Suprapubic skin (tissue), 4 donors: ENCODE data around the gene SLC48A1. TPM values are rescaled to one million over a fixed set of nuclear protein-coding genes. Genes with fewer than 3 reads are reported as not detected.
A peak's percentile ranks its signal among the peaks of the same experiment; 100 is the strongest.

Source experiments
- DNase-seq, 2 donors: peaks; one replicate each; pipeline ENCODE4 v3.0.0-alpha.2; 2019; ENCODE audit warnings: low spot score in 2 of 2
- H3K27ac ChIP-seq: fragments of 200-600 bp; sonication (generic); one replicate; pipeline ENCODE4 v1.5.1; 2019
- H3K27me3 ChIP-seq: fragments of 200-600 bp; sonication (generic); one replicate; pipeline ENCODE4 v1.5.1; 2019
- H3K36me3 ChIP-seq: fragments of 200-600 bp; sonication (generic); one replicate; pipeline ENCODE4 v1.5.1; 2019
- H3K4me1 ChIP-seq: fragments of 200-600 bp; sonication (generic); one replicate; pipeline ENCODE4 v1.5.1; 2019
- H3K4me3 ChIP-seq: fragments of 200-600 bp; sonication (generic); one replicate; pipeline ENCODE4 v1.5.1; 2019; ENCODE audit warnings: mild to moderate bottlenecking
- H3K9me3 ChIP-seq: fragments of 200-600 bp; sonication (generic); one replicate; pipeline ENCODE4 v1.5.1; 2019
- EP300 ChIP-seq: sonication (generic); formaldehyde crosslinking; IDR thresholded peaks from one replicate; pipeline ENCODE4 v1.6.1; 2017; ENCODE audit warnings: antibody characterized with exemption
- POLR2A ChIP-seq, 2 donors: fragments of 450-650 bp; IDR thresholded peaks; one replicate each; pipeline ENCODE4 v1.6.1; 2017; ENCODE audit warnings: antibody characterized with exemption in 2 of 2, mild to moderate bottlenecking in 2 of 2, moderate library complexity in 2 of 2
- POLR2AphosphoS5 ChIP-seq, 3 donors: sonication (generic); formaldehyde crosslinking; IDR thresholded peaks; one replicate each; pipeline ENCODE4 v1.6.1; 2017; ENCODE audit warnings: antibody characterized with exemption in 3 of 3
- WGBS: methylation state at CpG from one replicate; pipeline ENCODE4 v1.1.5; 2018; 5-methylcytosine and 5-hydroxymethylcytosine counted together
- total RNA-seq, 4 donors: library from RNA; depleted of rRNA; stranded (reverse); fragments of >200 nt; gene quantifications; one replicate each; pipeline ENCODE4 v1.1.0, GENCODE V29; 2016
- TF ChIP-seq, protein P1 (sequence below), 2 donors: fragments of 200-600 bp in 1 of 2; fragments of 450-650 bp in 1 of 2; sonication (generic) in 1 of 2; IDR thresholded peaks; one replicate each; pipeline ENCODE4 v1.5.1; 2016 to 2019; ENCODE audit warnings: antibody characterized with exemption in 2 of 2, mild to moderate bottlenecking in 1 of 2, moderate library complexity in 1 of 2

Gene SLC48A1
- total RNA-seq, 4 donors from 2014 or later, result 38.2 to 53.6 (median 44.7) TPM

DNA sequence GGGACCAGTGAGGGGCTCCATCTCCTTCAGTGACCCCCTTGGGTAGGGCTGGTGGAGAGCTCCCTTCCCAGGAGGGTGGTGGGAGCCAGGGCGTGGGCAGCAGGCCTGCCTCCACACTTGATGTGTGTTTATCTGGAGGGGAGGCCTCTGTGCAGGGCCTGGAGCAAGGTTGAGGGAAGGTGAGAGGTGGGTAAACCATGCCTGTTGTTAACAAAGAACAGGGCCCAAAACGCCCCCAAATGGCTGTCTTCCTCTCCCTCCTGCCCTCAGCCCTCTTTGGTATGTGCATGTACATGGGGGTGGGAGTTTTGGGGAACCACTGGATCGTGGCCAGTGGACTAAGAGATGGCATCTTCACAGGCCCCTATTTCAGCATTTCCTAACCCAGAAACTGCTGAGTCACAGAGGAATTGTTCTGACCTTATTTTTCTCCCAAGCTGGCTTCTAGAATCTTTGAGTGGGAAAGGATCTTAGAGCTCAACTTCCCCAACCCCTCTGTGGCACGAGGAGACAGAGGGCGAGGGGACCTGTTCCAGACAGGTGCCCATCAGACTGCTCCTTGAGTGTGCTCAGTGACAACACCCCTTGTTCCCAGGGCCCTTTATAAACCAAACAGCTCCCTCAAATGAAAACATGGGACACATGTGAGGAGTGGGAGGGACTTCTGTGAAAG is 3.6 kb downstream of the SLC48A1 start:
- H3K9me3 ChIP-seq, result no peaks in the 10 kb centered on the region
- no peaks in the 10 kb centered on the region for H3K27me3 ChIP-seq
- H3K27ac ChIP-seq, result peak overlapping the region; percentile 67
- DNase-seq, result no peak
- TF ChIP-seq POLR2AphosphoS5 (IDR thresholded peaks at IDR 0.05) (no peak), EP300 (no peak), POLR2A (IDR thresholded peaks at IDR 0.05) (no peak)
- TF ChIP-seq, protein P1, sequence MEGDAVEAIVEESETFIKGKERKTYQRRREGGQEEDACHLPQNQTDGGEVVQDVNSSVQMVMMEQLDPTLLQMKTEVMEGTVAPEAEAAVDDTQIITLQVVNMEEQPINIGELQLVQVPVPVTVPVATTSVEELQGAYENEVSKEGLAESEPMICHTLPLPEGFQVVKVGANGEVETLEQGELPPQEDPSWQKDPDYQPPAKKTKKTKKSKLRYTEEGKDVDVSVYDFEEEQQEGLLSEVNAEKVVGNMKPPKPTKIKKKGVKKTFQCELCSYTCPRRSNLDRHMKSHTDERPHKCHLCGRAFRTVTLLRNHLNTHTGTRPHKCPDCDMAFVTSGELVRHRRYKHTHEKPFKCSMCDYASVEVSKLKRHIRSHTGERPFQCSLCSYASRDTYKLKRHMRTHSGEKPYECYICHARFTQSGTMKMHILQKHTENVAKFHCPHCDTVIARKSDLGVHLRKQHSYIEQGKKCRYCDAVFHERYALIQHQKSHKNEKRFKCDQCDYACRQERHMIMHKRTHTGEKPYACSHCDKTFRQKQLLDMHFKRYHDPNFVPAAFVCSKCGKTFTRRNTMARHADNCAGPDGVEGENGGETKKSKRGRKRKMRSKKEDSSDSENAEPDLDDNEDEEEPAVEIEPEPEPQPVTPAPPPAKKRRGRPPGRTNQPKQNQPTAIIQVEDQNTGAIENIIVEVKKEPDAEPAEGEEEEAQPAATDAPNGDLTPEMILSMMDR (IDR thresholded peaks at IDR 0.05), result no peak
- H3K4me1 ChIP-seq, result peaks cover 82% of the 10 kb centered on the region
- H3K36me3 ChIP-seq, result peaks cover 6% of the 10 kb centered on the region
- no peak overlapping the region for H3K4me3 ChIP-seq
- 73% methylated on average over 5 of the region's 5 CpGs for WGBS

DNA sequence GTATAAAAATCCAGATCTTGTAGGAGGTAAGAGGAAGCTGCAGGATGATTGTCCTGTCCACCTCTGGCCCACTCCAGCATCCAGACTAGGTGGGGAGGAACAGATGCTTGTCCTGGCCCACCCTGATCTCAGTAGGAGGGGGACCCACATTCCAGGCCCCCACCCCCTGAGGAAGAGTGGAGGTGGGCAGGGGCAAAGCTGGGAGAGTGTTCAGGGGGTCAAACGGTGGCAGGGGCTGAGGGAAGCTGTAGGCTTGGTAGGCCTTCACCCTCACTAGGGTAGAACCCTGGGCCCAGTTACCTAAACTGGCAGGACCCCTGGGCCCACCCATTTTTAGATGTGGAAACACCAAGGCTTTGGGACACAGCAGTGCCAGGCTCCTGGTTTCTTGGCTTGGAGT is 4.1 kb downstream of the SLC48A1 start:
- no peak for DNase-seq
- TF ChIP-seq POLR2A (IDR thresholded peaks at IDR 0.05) (no peak), EP300 (no peak), POLR2AphosphoS5 (IDR thresholded peaks at IDR 0.05) (no peak)
- TF ChIP-seq, protein P1 (IDR thresholded peaks at IDR 0.05), result no peak
- 100% methylated on average over 1 of the region's 1 CpG for WGBS

DNA sequence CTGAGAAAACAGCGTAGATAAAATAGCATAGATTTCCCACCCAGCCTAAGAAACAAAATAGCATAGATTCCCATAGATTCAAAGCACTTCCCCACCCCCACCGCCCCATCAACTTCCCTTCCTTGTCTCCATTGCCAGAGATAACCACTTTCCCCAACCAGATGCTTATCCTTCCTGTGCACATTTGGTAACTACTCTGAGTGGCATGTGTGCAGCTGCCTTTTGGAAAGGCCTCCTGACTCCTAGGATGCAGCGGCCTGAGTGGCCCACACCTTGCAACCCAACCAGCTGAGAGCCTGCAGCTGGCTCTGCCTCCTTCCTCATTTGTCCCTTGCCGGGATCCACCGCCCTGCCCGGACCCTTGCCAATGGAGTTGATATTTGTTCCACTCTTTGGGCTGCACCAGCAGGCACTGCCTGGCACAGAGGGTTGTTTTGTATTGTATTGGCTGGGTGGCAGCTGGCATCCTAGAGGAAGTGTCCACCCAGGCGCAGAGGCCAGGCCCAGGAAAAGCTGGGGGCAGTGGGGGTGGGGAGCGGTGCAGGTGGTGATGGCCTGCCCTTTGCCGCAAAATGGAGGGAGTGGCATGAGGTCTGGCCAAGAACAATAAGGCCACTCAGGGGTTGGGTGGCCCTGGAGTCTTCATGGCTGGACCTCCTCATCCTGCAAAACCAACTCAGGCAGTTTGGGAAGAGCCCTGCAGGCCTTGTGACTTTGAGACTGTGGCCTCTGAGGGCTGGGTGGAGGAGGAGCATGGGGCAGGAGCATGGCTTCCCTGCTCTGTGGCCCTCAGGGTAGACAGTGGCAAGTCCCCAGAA is 4.9 kb downstream of the SLC48A1 start:
- no peak for TF ChIP-seq EP300
- TF ChIP-seq POLR2AphosphoS5 (IDR thresholded peaks at IDR 0.05), result no peak
- TF ChIP-seq, protein P1 (IDR thresholded peaks at IDR 0.05), result no peak
- TF ChIP-seq POLR2A (IDR thresholded peaks at IDR 0.05), result no peak
- H3K4me1 ChIP-seq, result peaks cover 89% of the 10 kb centered on the region
- peak in 1 of 2 donors; percentile 82 for DNase-seq

More for the DNA sequence above, 4.1 kb downstream of the SLC48A1 start:
- Histone ChIP-seq H3K27ac (peak overlapping the region; percentile 67), H3K4me3 (no peak overlapping the region), H3K27me3 (no peaks in the 10 kb centered on the region), H3K4me1 (peaks cover 88% of the 10 kb centered on the region), H3K9me3 (no peaks in the 10 kb centered on the region), H3K36me3 (peaks cover 6% of the 10 kb centered on the region)

DNA sequence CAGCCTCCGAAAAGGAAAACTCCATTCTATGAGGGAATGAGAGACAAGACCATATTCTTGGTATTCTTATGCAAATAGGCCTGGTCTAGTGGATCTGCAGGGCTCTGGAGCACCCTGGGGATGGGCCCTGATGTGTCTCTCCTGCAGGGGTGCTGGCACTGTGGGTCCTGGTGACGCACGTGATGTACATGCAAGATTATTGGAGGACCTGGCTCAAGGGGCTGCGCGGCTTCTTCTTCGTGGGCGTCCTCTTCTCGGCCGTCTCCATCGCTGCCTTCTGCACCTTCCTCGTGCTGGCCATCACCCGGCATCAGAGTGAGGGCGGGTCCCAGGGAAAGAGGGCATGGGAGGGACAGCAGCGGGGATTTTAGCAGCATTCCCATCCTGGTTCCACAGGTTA is 5.8 kb downstream of the SLC48A1 start:
- H3K9me3 ChIP-seq, result no peaks in the 10 kb centered on the region
- no peak overlapping the region for H3K4me3 ChIP-seq
- peaks cover 94% of the 10 kb centered on the region for H3K4me1 ChIP-seq
- WGBS, result 57% methylated on average over 13 of the region's 14 CpGs
- TF ChIP-seq POLR2AphosphoS5 (IDR thresholded peaks at IDR 0.05), result no peak
- TF ChIP-seq EP300, result no peak
- TF ChIP-seq, protein P1 (IDR thresholded peaks at IDR 0.05), result no peak
- no peak for TF ChIP-seq POLR2A (IDR thresholded peaks at IDR 0.05)
- peaks cover 19% of the 10 kb centered on the region for H3K36me3 ChIP-seq
- H3K27ac ChIP-seq, result no peak overlapping the region
- no peaks in the 10 kb centered on the region for H3K27me3 ChIP-seq
- DNase-seq, result peak in 1 of 2 donors; percentile 79

More for the DNA sequence above, 4.9 kb downstream of the SLC48A1 start:
- Histone ChIP-seq H3K4me3 (no peak overlapping the region), H3K36me3 (peaks cover 9% of the 10 kb centered on the region), H3K27me3 (no peaks in the 10 kb centered on the region), H3K9me3 (no peaks in the 10 kb centered on the region), H3K27ac (peak overlapping the region; percentile 67)
- 48% methylated on average over 9 of the region's 9 CpGs for WGBS

DNA sequence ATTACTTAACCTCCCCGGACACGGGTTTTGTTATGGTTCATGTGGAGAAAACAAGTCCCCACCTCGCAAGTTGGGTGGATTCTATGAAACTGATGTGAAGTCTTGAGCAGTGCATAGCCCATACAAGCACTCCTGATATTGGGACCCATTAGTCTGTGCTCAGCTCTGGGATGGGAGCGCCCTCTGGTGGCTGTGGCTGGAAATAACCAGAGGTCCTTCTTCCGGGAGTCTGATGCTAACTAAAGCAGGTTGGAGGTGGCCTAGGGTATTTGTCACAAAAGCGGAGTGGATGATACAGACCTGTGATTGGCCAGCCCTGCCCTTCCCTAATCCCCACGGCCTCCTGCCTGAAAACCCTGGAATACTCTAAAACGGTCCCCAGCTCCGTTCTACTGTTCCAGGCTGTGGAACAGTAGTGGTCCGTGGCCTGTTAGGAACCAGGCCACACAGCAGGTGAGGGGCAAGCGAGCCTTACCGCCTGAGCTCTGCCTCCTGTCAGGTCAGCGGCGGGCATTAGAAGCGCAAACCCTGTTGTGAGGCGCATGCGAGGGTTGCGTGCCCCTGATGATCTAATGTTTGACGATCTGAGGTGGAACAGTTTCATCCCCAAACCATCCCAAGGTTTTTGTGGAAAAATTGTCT is 6.4 kb downstream of the SLC48A1 start:
- WGBS, result 30% methylated on average over 11 of the region's 19 CpGs
- Histone ChIP-seq H3K36me3 (peaks cover 24% of the 10 kb centered on the region), H3K9me3 (no peaks in the 10 kb centered on the region), H3K27ac (no peak overlapping the region), H3K4me3 (no peak overlapping the region), H3K4me1 (peaks cover 91% of the 10 kb centered on the region), H3K27me3 (no peaks in the 10 kb centered on the region)
- TF ChIP-seq POLR2A (IDR thresholded peaks at IDR 0.05), result no peak
- TF ChIP-seq, protein P1 (IDR thresholded peaks at IDR 0.05), result peak; percentile 93 to 96
- peak; percentile 94 to 95 for DNase-seq
